HepG2 (cell line): ENCODE results near the gene CBL. TPM values are rescaled to one million over a fixed set of nuclear protein-coding genes. Genes with fewer than 3 reads are reported as not detected.

Source experiments
- DMTF1 ChIP-seq: sonication (generic); formaldehyde crosslinking; IDR thresholded peaks from 2 replicates; pipeline ENCODE4 v1.4.0; 2020; ENCODE audit warnings: mild to moderate bottlenecking, missing genetic modification reagents
- HDAC6 ChIP-seq: fragments of 200-600 bp; sonication (generic); IDR thresholded peaks from 2 replicates; pipeline ENCODE4 v1.7.0; 2017; ENCODE audit warnings: mild to moderate bottlenecking, antibody characterized with exemption, low read length, low read depth
- HIVEP1 ChIP-seq: sonication (generic); formaldehyde crosslinking; IDR thresholded peaks from 2 replicates; pipeline ENCODE4 v1.4.0; 2020; ENCODE audit warnings: mild to moderate bottlenecking, missing genetic modification reagents
- MAFG ChIP-seq: sonication (generic); formaldehyde crosslinking; IDR thresholded peaks from 2 replicates; pipeline ENCODE4 v1.5.1; 2020; ENCODE audit warnings: mild to moderate bottlenecking, missing genetic modification reagents
- ZBTB25 ChIP-seq: IDR thresholded peaks from 2 replicates; pipeline ENCODE4 v1.6.1; 2018; ENCODE audit warnings: missing genetic modification reagents
- ZNF143 ChIP-seq: sonication (generic); formaldehyde crosslinking; IDR thresholded peaks from 2 replicates; pipeline ENCODE4 v1.4.0; 2020; ENCODE audit warnings: missing genetic modification reagents
- ZNF780A ChIP-seq: sonication (generic); formaldehyde crosslinking; IDR thresholded peaks from 2 replicates; pipeline ENCODE4 v1.8.0; 2022; ENCODE audit warnings: mild to moderate bottlenecking, missing genetic modification reagents, moderate library complexity
- ZNF800 ChIP-seq: sonication (generic); formaldehyde crosslinking; IDR thresholded peaks from 2 replicates; pipeline ENCODE4 v1.4.0; 2020; ENCODE audit warnings: missing genetic modification reagents
- polyA plus RNA-seq, 8 experiments: library from polyadenylated mRNA; depleted of rRNA in 3 of 8; stranded (reverse) in 7 of 8; unstranded in 1 of 8; fragments of >200 nt; fragmentation: Illumina TruSeq in 4 of 8; extraction: Trizol in 4 of 8; gene quantifications; 2 replicates each; pipeline versions ENCODE4 v1.2.1 to v1.2.3, GENCODE V29; 2011 to 2016; ENCODE audit warnings: low read depth in 4 of 8, missing spikeins in 1 of 8, mixed read lengths in 1 of 8; ENCODE audit not compliant: insufficient read depth in 1 of 8
- total RNA-seq, 5 experiments: library from RNA; depleted of rRNA; stranded (reverse); fragments of >200 nt; fragmentation: Illumina TruSeq; extraction: Trizol; gene quantifications; 2 replicates each; pipeline ENCODE4 v1.2.3, GENCODE V29; 2016; ENCODE audit warnings: low read depth in 1 of 5
- TF ChIP-seq, protein P1 (sequence below): sonication (generic); formaldehyde crosslinking; IDR thresholded peaks from 2 replicates; pipeline ENCODE4 v1.4.0; 2020; ENCODE audit warnings: missing genetic modification reagents

The CBL gene
- total and polyA plus RNA-seq, 2 of the 13 experiments (the other 11 are each of a cell fraction or from before 2014, with no cell fraction given), result 6.6 to 7.4 TPM

- TF ChIP-seq, protein P1, sequence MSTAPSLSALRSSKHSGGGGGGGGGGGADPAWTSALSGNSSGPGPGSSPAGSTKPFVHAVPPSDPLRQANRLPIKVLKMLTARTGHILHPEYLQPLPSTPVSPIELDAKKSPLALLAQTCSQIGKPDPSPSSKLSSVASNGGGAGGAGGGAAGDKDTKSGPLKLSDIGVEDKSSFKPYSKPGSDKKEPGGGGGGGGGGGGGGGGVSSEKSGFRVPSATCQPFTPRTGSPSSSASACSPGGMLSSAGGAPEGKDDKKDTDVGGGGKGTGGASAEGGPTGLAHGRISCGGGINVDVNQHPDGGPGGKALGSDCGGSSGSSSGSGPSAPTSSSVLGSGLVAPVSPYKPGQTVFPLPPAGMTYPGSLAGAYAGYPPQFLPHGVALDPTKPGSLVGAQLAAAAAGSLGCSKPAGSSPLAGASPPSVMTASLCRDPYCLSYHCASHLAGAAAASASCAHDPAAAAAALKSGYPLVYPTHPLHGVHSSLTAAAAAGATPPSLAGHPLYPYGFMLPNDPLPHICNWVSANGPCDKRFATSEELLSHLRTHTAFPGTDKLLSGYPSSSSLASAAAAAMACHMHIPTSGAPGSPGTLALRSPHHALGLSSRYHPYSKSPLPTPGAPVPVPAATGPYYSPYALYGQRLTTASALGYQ, result no peak
- TF ChIP-seq HIVEP1 (CRISPR knock-in tag) (no peak), DMTF1 (CRISPR knock-in tag) (no peak), HDAC6 (no peak), ZNF143 (no peak), ZNF780A (CRISPR knock-in tag) (no peak), MAFG (CRISPR knock-in tag) (no peak), ZNF800 (CRISPR knock-in tag) (no peak), ZBTB25 (CRISPR knock-in tag) (no peak)
These were observed 104.0 kb downstream of the CBL start (continued) for GRCh38 chr11:119309953-119310681.
